H4 (cell line): ENCODE results near the gene NKAIN4. TPM values are rescaled to one million over a fixed set of nuclear protein-coding genes. Genes with fewer than 3 reads are reported as not detected.

Experiments
- DNase-seq: peaks from one replicate; pipeline ENCODE4 v3.0.0-alpha.2; 2015; ENCODE audit warnings: low spot score
- total RNA-seq: library from RNA; depleted of rRNA; stranded (reverse); fragments of >200 nt; shearing (Covaris generic); gene quantifications from 2 replicates; pipeline ENCODE4 v1.2.3, GENCODE V29; 2014; rRNA removed

The NKAIN4 gene
- 0.78 TPM in 1 of 2 replicates, not detected in the other for total RNA-seq

DNA sequence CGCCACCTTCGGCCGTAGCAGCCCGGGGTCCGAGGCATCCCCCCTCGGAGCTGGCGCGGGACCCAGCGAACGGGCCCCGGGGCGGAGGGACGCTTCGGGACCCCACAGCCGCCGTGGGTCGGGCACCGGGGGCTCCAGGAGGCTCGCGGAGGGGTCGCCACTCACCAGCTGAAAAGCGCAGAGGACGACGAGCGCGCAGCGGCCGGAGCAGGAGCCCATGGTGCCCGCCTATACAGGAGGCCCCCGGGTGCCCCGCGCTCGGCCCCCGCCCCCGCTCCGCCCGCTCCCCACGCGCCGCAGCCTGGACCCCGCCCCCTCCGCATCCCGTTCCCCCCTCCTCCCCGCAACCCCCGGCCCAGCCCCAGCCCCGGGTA lies at the start of gene NKAIN4:
TSS of gene NKAIN4 (minus strand) at position 232 of the 374 bp plus-strand sequence. CDS start at position 219, 13 bp downstream.
- DNase-seq, result no peak

DNA sequence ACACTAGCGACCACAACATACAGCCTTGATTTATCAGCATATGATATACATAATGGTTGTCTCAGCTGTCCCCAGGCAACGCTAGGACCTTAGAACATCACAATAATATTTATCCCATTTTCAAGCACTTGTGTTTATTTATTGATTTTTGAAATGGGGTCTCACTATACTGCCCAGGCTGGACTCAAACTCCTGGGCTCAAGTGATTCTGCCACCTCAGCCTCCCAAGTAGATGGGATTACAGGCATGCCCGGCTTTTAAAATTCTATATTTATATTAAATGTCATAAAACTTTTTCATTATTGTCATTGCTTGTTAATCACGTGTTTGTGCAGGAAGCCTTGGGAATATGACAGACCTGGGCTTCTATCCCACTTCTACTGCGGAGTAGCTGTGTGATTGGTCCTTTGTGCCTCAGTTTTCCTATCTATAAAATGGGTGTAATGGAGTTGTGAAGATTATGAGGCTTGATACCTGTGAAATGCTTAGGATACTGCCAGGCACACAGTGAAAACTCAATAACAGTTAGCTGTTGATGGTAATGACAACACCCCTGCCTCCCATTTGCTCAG lies 48.9 kb upstream of the NKAIN4 start:
- no peak for DNase-seq

DNA sequence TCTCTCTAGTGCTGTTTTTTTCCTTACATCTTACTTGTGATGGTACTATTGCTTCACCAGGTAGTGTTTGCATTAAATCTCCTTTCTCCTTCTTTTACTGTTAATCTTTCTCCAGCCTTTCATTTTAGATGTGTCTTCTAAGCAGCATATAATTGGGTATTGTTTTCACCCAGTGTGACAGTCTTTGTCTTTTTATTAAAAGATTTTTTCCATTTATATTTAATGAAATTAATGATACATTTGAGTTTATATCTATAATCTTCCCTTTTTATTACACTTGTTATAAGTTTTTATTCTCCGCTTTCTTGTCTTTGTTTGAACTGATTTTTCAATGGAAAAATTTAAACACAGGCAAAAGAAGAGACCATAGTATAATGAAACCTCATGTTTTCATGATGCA lies 47.4 kb upstream of the NKAIN4 start:
- DNase-seq, result no peak

DNA sequence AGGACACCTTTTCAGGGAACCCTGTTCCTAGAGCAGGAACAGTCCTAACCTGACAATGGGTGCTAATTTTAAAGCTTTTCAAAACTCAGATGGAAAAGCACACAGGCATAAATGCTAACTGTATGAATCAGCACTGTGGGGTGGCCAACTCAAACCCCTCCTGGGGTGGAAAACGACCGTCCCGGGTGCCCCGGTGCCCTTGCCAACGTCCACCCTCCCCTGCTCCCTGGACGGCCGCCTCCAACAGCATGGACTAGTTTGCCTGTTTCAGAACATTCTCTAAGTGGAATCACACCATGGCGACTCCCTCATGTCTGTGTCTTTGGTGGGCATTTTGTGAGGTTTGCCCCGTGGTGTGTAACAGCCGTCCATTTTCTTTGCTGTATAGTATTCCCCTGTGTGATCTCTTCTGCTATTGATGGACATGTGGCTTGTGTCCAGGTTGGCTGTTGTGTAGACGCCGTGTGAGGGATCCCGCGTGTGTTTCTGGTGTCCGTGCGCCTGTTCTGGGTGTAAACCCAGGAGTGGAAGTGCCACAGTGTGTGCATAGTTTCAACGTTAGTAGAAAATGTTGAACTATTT lies 44.6 kb upstream of the NKAIN4 start:
- DNase-seq, result no peak

- DNase-seq, result no peak
These were observed 43.7 kb upstream of the NKAIN4 start for GRCh38 chr20:63297796-63298572.

DNA sequence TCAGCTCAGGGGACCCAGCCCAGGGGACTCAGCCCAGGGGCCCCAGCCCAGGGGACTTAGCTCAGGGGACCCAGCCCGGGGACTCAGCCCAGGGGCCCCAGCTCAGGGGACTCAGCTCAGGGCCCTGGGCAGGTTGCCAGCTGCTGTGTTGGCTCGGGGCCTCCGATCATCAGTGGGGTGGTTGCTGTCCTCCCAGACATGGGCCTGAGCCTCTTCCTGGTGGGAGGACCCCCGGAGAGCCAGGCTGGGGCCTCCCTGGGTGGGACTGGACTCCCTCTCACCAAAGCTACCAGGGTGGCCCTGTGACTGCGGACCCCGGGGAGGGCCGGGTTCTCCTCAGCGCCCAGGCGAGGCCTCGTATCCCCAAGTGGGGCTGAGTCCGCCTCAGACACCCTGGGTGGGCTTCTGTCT lies 43.1 kb upstream of the NKAIN4 start:
- DNase-seq, result no peak

DNA sequence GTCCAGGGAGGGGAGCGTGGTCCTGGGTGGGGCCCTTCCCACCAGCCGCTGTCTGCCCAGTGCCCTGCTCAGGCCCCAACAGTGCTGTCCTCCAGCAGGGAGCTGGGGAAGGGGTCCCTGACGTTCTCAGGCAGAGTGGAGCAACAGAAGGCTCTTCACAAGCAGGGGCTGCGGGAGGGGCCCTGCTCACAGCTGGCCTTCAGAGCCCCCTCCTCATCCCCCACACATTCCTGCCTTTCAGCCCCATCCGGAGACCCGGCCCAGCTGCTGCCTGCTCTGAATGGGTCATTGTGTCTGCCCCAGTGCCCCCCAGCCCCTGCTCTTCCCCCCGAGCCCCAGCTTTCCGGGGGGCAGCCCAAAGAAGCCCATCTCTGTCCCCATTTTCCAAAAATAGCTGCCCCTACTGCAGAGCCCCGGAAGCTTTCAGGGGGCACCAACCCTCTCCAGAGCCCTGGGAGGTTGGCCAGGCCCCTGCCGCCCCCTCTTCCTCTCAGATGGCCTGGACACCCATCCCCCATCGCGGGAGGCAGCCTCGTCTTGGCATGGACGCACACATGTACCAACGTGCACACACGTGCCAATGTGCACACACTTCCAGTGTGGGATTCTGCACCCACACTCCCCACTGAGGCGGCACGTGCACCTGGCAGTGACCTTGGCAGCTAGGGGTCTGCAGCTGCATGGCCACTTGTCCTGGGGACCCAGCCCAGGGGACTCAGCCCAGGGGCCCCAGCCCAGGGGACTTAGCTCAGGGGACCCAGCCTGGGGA lies 42.5 kb upstream of the NKAIN4 start:
- no peak for DNase-seq

- no peak for DNase-seq
These were observed 41.6 kb upstream of the NKAIN4 start for GRCh38 chr20:63295846-63296245.

DNA sequence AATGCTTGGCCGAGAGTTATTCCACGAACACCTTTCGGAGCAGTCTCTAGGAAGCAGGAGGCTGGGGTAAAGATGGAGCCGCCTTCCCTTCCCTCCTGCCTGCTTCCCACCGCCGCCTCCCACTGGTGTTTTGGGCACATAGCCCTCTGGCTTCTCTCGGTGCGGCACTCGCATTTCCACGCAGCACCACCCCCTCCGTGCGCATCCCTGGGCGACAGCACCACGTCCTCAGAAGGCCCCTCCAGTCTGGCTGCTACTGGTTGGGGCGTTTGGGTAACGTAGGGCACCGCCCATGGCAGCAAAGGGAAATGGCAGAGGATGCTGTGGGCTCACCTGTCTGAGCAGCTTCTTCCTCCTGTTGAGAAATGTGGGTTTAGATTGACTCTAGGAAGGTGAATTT lies 41.2 kb upstream of the NKAIN4 start:
- no peak for DNase-seq

DNA sequence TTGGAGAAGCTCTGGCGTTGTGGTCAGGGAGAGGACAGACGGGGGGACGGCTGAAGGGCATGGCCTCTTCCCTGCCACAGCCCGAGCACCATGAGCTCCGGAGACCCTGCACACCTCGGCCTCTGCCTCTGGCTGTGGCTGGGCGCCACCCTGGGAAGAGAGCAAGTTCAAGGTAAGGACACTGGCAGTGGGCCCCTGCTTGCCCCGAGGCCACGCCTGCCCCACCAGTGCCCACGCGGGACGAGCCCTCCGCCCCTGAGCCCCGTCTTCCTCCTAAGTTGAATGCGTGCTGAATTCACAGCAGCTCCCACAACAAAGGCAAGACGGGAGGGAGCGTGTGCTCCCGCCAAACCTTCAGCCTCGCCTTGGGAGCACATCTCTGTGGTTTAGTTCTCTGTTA lies 40.8 kb upstream of the NKAIN4 start:
- no peak for DNase-seq

GRCh38 chr20:63294536-63294900 lies 40.3 kb upstream of the NKAIN4 start:
- no peak for DNase-seq

- DNase-seq, result no peak
These were observed 39.7 kb upstream of the NKAIN4 start for GRCh38 chr20:63293871-63294535.

DNA sequence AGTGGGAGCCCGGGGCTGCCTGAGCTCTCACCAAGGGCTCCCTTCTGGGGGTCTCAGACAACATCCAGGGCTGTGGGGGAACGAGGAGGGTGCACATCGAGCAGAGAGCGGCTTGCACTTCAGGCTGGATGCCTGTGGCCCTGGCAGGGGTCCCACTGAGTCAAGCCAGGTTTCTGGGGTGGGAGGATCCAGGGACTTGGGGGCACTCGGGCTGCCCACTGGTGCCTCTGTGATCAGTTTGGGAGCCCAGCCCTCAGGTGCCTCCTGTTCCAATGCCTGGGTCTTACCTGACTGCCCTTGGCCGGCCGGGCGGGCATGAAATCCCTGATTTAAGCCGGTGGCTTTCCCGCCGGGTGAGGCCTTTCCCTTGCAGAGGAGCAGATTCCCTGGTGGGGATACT lies 39.2 kb upstream of the NKAIN4 start:
- DNase-seq, result no peak

- no peak for DNase-seq
These were observed 38.6 kb upstream of the NKAIN4 start, which contains the start of gene COL20A1 for GRCh38 chr20:63292904-63293303. COL20A1 (plus strand) TSS chr20:63293186; CDS start chr20:63295108, 1,922 bp downstream.

DNA sequence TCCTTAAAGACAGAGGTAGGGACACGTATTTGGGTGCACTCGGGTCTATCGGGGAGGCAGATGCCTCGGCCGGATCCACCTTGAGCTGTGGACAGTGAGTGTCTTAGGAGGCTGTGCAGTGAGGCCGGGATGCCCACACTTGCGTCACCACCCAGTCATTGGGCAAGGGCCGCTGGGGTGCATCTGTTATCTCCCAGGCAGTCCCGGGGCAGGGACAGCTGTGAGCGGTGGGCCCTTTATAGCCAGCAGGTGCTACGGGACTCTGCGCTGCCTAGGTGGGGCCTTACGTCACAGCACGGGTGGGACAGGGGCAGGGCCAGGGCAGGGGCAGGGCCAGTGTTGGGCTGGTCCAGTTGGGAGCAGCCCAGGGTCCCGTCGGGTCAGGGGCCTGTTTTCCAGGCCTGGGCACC lies 38.0 kb upstream of the NKAIN4 start:
- no peak for DNase-seq

GRCh38 chr20:63291811-63292210 lies 37.5 kb upstream of the NKAIN4 start:
- DNase-seq, result no peak

GRCh38 chr20:63290677-63291472 lies 36.6 kb upstream of the NKAIN4 start:
- no peak for DNase-seq

DNA sequence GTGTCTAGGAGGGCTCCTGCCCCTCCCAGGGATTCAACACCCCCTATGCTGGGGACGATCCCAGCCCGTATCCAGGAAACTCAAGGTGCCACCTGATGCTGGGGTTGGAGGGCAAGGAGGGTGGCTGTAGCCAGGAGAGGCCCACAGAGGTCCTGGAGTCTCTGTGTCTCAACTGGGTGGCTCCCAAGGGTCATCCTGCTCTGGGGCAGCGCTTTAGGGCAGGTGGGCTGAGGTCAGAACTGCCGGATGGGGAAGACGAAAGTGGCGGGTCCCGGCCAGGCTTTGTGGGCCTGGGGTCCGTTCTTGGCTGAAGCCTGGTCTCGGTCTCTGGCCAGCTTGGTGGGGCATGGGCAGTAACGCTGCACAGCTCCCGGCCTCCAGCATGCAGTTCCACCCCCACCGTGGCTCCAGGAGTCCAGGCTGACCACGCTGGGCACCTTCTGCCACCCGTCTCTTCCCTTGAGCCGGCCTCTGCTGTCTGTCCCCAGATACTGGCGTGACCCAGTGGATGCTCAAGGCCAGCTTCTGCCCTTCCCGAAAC lies 35.9 kb upstream of the NKAIN4 start:
- DNase-seq, result no peak

GRCh38 chr20:63289311-63290135 lies 35.3 kb upstream of the NKAIN4 start:
- DNase-seq, result no peak
